ENCODE data around the gene DVL2. TPM values are rescaled to one million over a fixed set of nuclear protein-coding genes. Genes with fewer than 3 reads are reported as not detected.
A peak's percentile ranks its signal among the peaks of the same experiment; 100 is the strongest.

The DVL2 gene
- total and polyA plus RNA-seq, 9 donors: 31.2 to 43.3 (median 39.5) TPM

DNA sequence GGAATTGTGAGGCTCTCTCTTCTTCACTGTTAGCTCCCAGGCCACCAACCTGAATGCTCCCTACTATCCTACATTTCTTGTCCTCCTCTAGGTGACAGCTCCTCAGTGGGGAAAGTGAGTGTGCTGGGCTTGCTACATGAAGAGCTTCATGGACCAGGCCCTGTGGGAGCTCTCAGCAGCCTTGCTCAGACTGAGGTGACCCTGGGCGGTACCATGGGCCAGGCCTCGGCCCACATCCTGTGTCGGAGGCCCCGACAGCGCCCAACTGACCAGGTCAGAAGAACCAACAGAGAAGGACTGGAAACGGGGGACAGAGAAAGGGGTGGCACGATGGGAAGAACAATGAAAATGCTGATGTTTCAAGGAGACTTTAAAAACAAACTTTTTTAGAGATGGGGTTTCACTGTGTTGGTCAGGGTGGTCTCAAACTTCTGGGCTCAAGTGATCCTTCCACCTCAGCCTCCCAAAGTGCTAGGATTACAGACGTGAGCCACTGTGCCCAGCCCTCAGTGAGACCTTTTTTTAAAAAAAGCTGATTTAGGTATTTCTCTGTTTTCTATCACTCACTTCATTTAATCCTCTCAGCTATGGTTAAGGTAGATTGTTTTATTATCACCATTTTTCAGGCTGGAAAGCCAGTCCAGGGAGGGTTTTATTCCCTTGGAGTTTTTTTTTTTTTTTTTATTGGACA lies 22.6 kb upstream of the DVL2 start:
- Histone ChIP-seq H3K27ac (ENCODE audit: low read length) (no peak overlapping the region), H3K4me3 (ENCODE audit: low read length) (no peak overlapping the region), H3K4me1 (ENCODE audit: control insufficient read depth, insufficient read depth, low read length) (peaks cover 16% of the 10 kb centered on the region), H3K36me3 (ENCODE audit: control insufficient read depth, insufficient read depth, low read length) (peaks cover 53% of the 10 kb centered on the region), H3K9me3 (replicated peaks; ENCODE audit: control insufficient read depth, low read depth, low read length) (no peaks in the 10 kb centered on the region), H3K27me3 (ENCODE audit: control insufficient read depth, insufficient read depth, low read length) (peaks cover 19% of the 10 kb centered on the region)
- WGBS (ENCODE audit: insufficient coverage): 85% methylated on average over 2 of the region's 8 CpGs
- no peak for DNase-seq

DNA sequence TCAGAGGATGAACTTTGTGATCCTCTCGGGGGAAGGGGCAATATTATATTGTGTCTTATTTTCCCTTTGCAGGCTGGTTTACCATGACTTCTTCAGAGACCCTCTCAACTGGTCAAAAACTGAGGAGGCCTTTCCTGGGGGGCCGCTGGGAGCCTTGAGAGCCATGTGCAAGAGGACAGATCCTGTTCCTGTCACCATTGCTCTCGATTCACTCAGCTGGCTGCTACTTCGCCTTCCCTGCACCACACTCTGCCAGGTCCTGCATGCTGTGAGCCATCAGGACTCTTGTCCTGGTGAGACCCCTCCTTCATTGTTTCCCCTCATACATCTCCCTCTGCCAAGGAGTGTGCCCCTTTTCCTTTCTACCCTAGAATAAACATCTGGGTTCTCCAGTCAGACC lies 20.2 kb upstream of the DVL2 start:
- 90% methylated on average over 3 of the region's 4 CpGs for WGBS (ENCODE audit: insufficient coverage)
- no peaks in the 10 kb centered on the region for H3K9me3 ChIP-seq (replicated peaks; ENCODE audit: control insufficient read depth, low read depth, low read length)
- H3K27ac ChIP-seq (ENCODE audit: low read length): no peak overlapping the region
- no peaks in the 10 kb centered on the region for H3K27me3 ChIP-seq (ENCODE audit: control insufficient read depth, insufficient read depth, low read length)
- DNase-seq: peak; percentile 4
- H3K4me1 ChIP-seq (ENCODE audit: control insufficient read depth, insufficient read depth, low read length): peaks cover 16% of the 10 kb centered on the region
- H3K4me3 ChIP-seq (ENCODE audit: low read length): no peak overlapping the region
- peaks cover 51% of the 10 kb centered on the region for H3K36me3 ChIP-seq (ENCODE audit: control insufficient read depth, insufficient read depth, low read length)

DNA sequence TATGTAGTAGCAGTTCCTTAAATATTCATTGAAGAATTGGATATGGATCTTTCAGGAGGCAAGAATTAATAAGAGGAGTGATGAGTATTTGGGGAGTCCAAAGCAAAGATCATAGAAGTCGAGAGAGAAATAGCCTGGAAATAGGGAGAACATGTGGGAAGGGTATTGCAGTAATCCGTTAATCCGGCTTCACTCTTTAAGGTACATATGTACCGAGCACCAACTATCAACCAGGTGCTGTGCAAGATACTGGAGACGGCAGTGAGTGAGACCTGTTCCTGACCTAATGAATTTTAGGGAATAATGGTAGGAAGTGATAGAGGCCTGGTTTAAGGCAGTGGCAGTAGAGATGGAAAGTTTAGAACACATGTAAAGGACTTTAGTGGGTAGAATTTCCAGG lies 18.8 kb upstream of the DVL2 start:
- WGBS (ENCODE audit: insufficient coverage): 75% methylated on average over 5 of the region's 5 CpGs
- Histone ChIP-seq H3K4me3 (ENCODE audit: low read length) (peak overlapping the region; percentile 76), H3K9me3 (replicated peaks; ENCODE audit: control insufficient read depth, low read depth, low read length) (no peaks in the 10 kb centered on the region), H3K27me3 (ENCODE audit: control insufficient read depth, insufficient read depth, low read length) (no peaks in the 10 kb centered on the region), H3K36me3 (ENCODE audit: control insufficient read depth, insufficient read depth, low read length) (peaks cover 41% of the 10 kb centered on the region), H3K27ac (ENCODE audit: low read length) (peak overlapping the region; percentile 99), H3K4me1 (ENCODE audit: control insufficient read depth, insufficient read depth, low read length) (peaks cover 28% of the 10 kb centered on the region)
- DNase-seq: peak; percentile 9

GRCh38 chr17:7252176-7253043 lies 18.1 kb upstream of the DVL2 start, which contains the start of gene ELP5:
Gene ELP5, plus strand, starts transcription at chr17:7252215. Its CDS starts 336 bp downstream, at chr17:7252551.
- no peaks in the 10 kb centered on the region for H3K27me3 ChIP-seq (ENCODE audit: control insufficient read depth, insufficient read depth, low read length)
- H3K27ac ChIP-seq (ENCODE audit: low read length): peak within 1 kb of the TSS; percentile 99
- 3% methylated on average over 25 of the region's 55 CpGs for WGBS (ENCODE audit: insufficient coverage)
- H3K4me1 ChIP-seq (ENCODE audit: control insufficient read depth, insufficient read depth, low read length): peaks cover 28% of the 10 kb centered on the region
- H3K9me3 ChIP-seq (replicated peaks; ENCODE audit: control insufficient read depth, low read depth, low read length): no peaks in the 10 kb centered on the region
- peak; percentile 98 for DNase-seq
- peak within 1 kb of the TSS; percentile 76 for H3K4me3 ChIP-seq (ENCODE audit: low read length)
- peaks cover 35% of the 10 kb centered on the region for H3K36me3 ChIP-seq (ENCODE audit: control insufficient read depth, insufficient read depth, low read length)

- 0% methylated on average over 26 of the region's 41 CpGs for WGBS (ENCODE audit: insufficient coverage)
- peak within 1 kb of the TSS; percentile 76 for H3K4me3 ChIP-seq (ENCODE audit: low read length)
- H3K27ac ChIP-seq (ENCODE audit: low read length): peak within 1 kb of the TSS; percentile 99
- peaks cover 33% of the 10 kb centered on the region for H3K36me3 ChIP-seq (ENCODE audit: control insufficient read depth, insufficient read depth, low read length)
- H3K9me3 ChIP-seq (replicated peaks; ENCODE audit: control insufficient read depth, low read depth, low read length): no peaks in the 10 kb centered on the region
- H3K4me1 ChIP-seq (ENCODE audit: control insufficient read depth, insufficient read depth, low read length): peaks cover 28% of the 10 kb centered on the region
- peak; percentile 100 for DNase-seq
- no peaks in the 10 kb centered on the region for H3K27me3 ChIP-seq (ENCODE audit: control insufficient read depth, insufficient read depth, low read length)
Measured at GRCh38 chr17:7251661-7252175, 17.4 kb upstream of the DVL2 start, which contains the start of gene CTDNEP1. Gene CTDNEP1, minus strand, starts transcription at chr17:7251734. Its CDS starts 438 bp downstream, at chr17:7251296.

DNA sequence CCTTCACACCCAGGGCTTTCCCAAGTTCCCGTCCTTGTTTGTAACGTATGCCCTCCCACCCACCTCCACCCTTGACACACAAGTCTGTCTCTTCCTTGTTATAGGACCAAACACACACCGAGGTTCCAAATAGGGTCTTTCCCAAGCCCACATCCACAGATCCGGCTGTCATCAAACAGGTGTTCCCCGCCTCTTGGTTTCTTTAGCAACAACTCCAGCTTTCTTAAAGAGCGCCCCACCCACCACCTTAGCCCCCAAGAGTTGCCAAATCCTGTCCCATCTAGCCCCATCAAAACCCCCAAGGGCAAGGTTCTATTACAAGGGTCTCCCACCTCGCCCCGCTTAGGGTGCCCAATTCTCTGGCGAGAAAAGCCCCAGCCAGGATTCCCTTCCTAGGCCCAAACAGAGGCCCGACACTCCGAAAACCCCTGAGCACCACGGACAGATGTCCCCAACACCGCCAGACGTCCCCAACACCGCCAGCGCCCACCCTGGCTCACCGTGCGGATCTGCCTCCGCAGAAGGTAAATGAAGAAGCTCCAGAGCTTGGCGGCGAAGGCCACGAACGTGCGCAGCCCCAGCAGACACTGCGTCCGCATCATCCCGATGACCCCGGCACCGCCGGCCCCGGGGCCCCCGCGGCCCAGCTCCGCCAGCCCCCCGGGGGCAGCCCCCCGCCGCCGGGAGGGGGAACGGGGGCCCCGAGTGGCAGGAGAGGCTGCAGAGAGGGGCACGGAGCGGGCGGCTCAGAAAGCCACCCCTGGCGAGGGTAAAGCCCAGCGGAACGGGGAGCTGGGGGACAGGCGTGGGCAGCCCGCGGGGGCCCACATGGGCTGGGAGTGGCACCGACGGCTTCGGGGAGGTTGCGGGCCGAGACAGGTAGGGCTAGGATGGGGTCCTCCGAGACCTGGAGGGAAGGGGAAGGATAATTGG lies 16.6 kb upstream of the DVL2 start:
- Histone ChIP-seq H3K27me3 (ENCODE audit: control insufficient read depth, insufficient read depth, low read length) (no peaks in the 10 kb centered on the region), H3K36me3 (ENCODE audit: control insufficient read depth, insufficient read depth, low read length) (peaks cover 33% of the 10 kb centered on the region), H3K27ac (ENCODE audit: low read length) (peak overlapping the region; percentile 99), H3K4me1 (ENCODE audit: control insufficient read depth, insufficient read depth, low read length) (peaks cover 28% of the 10 kb centered on the region), H3K9me3 (replicated peaks; ENCODE audit: control insufficient read depth, low read depth, low read length) (no peaks in the 10 kb centered on the region), H3K4me3 (ENCODE audit: low read length) (peak overlapping the region; percentile 76)
- under 1% methylated on average over 51 of the region's 55 CpGs for WGBS (ENCODE audit: insufficient coverage)
- DNase-seq: peak; percentile 62

GRCh38 chr17:7249830-7250229 lies 15.5 kb upstream of the DVL2 start:
- H3K36me3 ChIP-seq (ENCODE audit: control insufficient read depth, insufficient read depth, low read length): peaks cover 31% of the 10 kb centered on the region
- no CpG with 5 or more reads among the region's 7 CpGs for WGBS (ENCODE audit: insufficient coverage)
- DNase-seq: peak; percentile 30
- H3K9me3 ChIP-seq (replicated peaks; ENCODE audit: control insufficient read depth, low read depth, low read length): no peaks in the 10 kb centered on the region
- H3K4me3 ChIP-seq (ENCODE audit: low read length): peak overlapping the region; percentile 76
- H3K27me3 ChIP-seq (ENCODE audit: control insufficient read depth, insufficient read depth, low read length): no peaks in the 10 kb centered on the region
- H3K27ac ChIP-seq (ENCODE audit: low read length): peak overlapping the region; percentile 99
- H3K4me1 ChIP-seq (ENCODE audit: control insufficient read depth, insufficient read depth, low read length): peaks cover 28% of the 10 kb centered on the region

DNA sequence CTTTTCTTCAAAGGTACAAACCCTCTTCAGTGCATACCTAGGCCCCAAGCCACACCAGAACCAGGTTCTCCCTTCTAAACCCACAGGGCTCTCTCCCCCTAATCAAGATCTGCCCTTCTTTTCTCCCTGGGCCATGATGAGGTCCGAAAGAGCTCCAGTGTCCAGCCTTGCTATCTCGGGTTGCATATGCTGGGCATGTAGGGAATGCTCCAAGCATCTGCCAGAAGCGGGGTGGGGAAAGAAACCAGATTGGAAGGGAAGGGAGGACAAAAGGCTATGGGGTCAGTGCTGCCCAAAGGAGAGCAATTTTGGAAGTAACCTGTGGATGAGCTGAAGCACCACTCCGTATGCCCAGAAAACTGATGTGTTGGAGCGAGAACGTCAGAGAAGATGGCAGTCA lies 14.9 kb upstream of the DVL2 start:
- 90% methylated on average over 4 of the region's 6 CpGs for WGBS (ENCODE audit: insufficient coverage)
- Histone ChIP-seq H3K27ac (ENCODE audit: low read length) (peak overlapping the region; percentile 99), H3K4me3 (ENCODE audit: low read length) (peak overlapping the region; percentile 17), H3K9me3 (replicated peaks; ENCODE audit: control insufficient read depth, low read depth, low read length) (no peaks in the 10 kb centered on the region), H3K4me1 (ENCODE audit: control insufficient read depth, insufficient read depth, low read length) (peaks cover 28% of the 10 kb centered on the region), H3K36me3 (ENCODE audit: control insufficient read depth, insufficient read depth, low read length) (peaks cover 32% of the 10 kb centered on the region), H3K27me3 (ENCODE audit: control insufficient read depth, insufficient read depth, low read length) (no peaks in the 10 kb centered on the region)
- DNase-seq: peak; percentile 53

GRCh38 chr17:7248796-7249195 lies 14.5 kb upstream of the DVL2 start:
- Histone ChIP-seq H3K9me3 (replicated peaks; ENCODE audit: control insufficient read depth, low read depth, low read length) (no peaks in the 10 kb centered on the region), H3K4me1 (ENCODE audit: control insufficient read depth, insufficient read depth, low read length) (peaks cover 30% of the 10 kb centered on the region), H3K36me3 (ENCODE audit: control insufficient read depth, insufficient read depth, low read length) (peaks cover 33% of the 10 kb centered on the region), H3K27ac (ENCODE audit: low read length) (peak overlapping the region; percentile 99), H3K4me3 (ENCODE audit: low read length) (peak overlapping the region; percentile 17), H3K27me3 (ENCODE audit: control insufficient read depth, insufficient read depth, low read length) (no peaks in the 10 kb centered on the region)
- WGBS (ENCODE audit: insufficient coverage): 63% methylated on average over 2 of the region's 4 CpGs
- peak; percentile 75 for DNase-seq

Data from muscle of leg (tissue), 11 donors.